ENCODE data around the gene GRIP2.
A peak's percentile ranks its signal among the peaks of the same experiment; 100 is the strongest.
"Not testable (repeated sequence)": the region's sequence is repeated elsewhere in the genome, so short reads cannot be mapped to it uniquely, and the experiment has no call there.

The GRIP2 gene

GRCh38 chr3:14519406-14519805 lies 20.7 kb downstream of the GRIP2 start:
- DNase-seq: no peak

- DNase-seq: no peak
These were observed 21.2 kb downstream of the GRIP2 start for GRCh38 chr3:14518893-14519292.

DNA sequence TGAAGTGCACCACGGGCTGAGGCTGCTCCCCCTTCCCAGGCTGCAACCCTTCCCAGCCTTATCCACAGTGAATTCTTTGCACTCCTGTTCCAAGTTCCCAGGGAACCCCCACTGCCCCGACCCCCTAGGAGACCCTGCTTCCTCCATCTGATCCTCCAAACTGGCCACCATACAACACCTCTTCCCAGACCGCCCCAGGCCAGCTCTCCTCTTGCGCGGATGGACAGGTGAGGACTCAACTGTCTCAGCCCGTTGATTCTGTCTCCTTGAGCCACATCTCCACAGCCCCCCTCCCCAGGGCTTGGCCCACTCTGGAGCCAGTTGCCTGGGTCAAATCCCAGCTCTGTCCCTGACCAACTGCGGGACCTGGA lies 21.7 kb downstream of the GRIP2 start:
- no peak for DNase-seq

GRCh38 chr3:14517601-14518431 lies 22.3 kb downstream of the GRIP2 start:
- DNase-seq: no peak

DNA sequence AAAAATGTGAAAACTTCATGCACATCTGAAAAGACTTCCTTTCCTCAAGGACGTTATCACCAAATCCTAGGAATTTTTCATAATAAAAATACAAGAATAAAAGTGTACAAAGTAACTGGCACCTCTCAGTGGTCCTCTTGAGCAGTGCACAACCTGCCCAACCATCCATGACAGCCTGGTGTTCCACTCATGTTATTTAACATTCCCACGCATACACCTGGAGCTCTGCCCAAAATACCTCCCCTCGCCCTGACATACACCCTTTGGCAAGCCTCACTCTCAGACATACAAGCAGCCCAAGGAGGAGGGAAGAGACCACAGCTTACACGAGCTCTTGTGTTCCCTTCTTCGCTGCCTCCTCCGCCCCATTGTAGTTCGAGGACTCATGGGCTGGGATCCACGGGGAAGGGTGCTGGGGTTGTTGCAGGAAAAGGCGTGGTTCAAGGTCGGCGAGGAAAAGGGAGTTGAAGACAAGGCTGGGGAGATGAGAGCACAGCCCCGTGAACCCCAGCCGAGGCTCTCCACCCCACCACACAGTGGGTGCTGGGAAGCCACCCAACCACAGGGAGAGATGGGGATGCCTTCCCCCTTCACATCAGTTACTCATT lies 23.3 kb downstream of the GRIP2 start:
- DNase-seq: no peak

GRCh38 chr3:14515526-14515925 lies 24.6 kb downstream of the GRIP2 start:
- DNase-seq: not testable (repeated sequence)

DNA sequence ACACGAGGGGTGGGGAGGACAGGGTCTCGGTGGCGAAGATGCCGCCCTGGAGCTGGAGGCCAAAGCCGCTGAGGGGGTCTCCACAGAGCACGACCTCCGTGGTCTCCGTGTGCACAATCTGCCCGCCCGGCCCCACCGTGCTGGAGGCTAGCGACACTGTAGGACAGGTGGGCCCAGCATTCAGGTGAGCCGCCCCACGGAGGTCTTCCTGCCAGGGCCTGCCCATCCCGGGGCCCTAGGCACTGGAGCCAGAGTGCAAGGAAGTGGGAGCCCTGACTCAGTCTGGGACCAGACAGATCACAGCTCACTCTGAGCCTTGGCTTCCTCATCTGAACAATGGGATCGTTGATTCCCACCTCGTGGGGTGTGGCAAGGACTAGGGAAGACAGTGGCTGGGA lies 25.8 kb downstream of the GRIP2 start:
- no peak for DNase-seq

- DNase-seq: no peak
These were observed 26.4 kb downstream of the GRIP2 start for GRCh38 chr3:14513566-14514322.

DNA sequence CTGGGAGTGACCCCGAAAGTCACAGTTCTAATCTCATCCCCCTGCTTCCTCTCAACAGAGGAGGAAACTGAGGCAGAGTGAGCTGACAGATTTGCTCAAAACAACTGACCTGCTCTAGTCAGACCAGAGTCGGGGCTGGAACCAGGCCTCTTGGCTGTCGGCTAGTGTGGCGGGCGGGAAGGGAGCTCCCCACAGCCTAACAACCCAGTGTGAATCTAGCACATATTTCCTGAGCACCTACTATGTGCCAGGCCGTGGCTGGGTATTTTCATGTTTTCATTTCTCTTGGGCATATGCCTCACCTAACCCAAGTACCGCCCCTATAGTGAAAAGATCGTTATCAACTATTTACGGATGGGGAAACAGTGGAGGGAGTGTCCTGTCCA lies 27.2 kb downstream of the GRIP2 start:
- DNase-seq: no peak

GRCh38 chr3:14512281-14512941 lies 27.7 kb downstream of the GRIP2 start:
- DNase-seq: no peak

DNA sequence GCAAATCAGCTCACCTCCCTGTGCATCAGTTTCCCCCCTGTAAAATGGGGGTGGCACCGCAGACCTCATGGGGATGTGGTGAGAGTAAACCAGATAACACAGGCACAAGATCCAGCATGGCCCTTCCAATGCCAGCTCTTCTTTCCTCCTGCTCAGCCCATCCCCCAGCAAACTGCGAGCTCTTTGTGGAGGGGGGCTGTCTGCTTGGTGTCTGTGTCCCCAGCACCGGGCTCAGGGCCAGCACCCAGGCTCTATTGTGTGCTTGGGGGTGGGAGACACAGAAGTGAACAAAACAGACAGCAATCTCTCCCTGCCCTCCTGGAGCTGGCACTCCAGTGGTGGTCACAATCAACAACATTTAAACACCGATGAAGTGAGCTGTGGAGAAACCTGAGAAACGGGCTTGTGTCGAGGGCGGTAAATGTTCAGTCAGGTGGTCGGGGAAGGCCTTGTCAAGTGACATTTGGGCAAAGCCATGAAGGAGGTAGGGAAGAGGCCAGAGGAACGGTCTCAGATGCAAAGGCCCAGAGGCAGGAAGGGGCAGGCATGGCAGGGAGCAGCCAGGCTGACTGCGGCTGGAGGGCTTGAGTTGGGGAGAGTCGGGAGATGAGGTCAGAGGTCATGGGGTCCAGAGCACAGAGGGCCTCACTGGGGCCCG lies 28.4 kb downstream of the GRIP2 start:
- DNase-seq: peak; percentile 36

DNA sequence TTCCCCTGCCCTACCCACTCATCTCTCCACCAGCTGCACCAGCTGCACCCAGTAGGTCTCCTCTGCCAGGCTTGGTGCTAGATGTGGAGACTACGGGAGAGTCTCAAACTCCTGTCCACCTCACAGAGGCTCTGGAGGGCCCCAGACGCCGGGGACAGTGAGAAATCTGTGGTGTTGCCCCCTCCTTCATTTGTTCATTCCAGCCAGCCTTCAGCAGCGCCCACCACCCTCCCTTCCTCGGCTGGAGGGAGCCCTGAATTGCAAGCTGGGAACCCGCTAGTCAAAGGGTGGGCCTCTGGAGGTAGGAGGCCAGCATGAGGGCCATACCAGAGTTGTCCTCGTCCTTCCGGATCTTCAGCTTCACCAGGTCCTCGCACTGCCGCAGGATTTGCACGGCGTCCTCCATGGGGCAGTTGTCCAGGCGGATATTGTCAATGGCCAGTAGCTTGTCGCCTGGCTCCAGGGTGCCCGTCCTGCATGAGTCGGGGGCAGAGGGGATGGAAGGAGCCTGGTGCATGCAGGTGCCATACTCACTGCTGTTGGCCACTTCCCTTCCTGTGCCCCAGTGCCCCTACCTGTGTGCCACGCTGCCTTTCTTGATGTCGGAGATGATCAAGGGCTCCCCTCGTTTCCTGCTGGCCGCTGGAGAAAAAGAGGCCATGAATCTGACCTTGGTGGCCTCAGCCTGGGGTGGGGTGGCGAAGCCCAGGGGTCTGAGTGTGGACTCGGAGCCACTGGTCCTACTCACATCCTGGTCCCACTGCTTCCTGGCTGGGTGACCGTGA lies 29.1 kb downstream of the GRIP2 start:
- no peak for DNase-seq

GRCh38 chr3:14509796-14510100 lies 30.4 kb downstream of the GRIP2 start:
- no peak for DNase-seq

DNA sequence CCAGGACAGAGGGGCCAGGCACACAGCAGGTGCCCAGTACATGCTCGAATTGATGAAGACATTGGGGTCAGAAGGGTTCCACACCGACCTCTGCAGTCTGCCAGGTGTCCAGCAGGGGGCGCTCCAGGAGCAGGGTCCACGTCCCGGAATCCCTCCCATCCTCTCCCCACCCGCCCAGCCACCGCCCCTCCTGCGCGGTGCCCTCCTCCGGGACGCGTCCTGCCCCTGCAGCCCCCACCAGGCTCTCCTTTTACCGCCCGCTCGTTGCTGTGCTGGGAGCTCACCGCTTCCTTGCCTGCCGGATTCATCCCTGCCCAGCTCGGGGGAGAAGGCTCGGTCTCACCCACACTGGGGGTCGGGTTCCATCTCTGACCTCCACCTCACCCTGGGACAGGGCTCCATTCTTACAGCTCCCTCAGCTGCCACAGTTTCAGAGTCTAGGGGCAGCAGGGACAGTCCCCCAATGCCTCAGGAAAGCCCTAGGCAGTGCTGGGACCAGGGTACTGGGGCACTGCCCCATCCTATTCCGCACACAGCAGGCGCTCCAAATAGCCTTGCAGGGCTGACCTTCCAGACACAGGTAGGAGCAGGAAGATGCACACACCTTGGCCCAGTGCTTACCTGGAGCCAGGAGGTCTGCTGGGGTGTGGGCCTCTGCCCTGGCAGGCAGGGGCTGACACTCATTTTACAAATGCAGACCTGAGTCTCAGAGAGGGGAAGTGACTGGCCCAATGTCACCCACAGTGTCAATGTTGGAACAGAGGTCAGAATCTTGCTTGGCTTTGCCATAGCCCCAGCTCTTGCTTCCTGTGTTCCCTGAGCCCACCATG lies 31.0 kb downstream of the GRIP2 start:
- DNase-seq: peak; percentile 38

GRCh38 chr3:14508505-14508819 lies 31.7 kb downstream of the GRIP2 start:
- no peak for DNase-seq

- no peak for DNase-seq
These were observed 32.2 kb downstream of the GRIP2 start for GRCh38 chr3:14507757-14508504.

- no peak for DNase-seq
These were observed 32.8 kb downstream of the GRIP2 start for GRCh38 chr3:14507305-14507741.

DNA sequence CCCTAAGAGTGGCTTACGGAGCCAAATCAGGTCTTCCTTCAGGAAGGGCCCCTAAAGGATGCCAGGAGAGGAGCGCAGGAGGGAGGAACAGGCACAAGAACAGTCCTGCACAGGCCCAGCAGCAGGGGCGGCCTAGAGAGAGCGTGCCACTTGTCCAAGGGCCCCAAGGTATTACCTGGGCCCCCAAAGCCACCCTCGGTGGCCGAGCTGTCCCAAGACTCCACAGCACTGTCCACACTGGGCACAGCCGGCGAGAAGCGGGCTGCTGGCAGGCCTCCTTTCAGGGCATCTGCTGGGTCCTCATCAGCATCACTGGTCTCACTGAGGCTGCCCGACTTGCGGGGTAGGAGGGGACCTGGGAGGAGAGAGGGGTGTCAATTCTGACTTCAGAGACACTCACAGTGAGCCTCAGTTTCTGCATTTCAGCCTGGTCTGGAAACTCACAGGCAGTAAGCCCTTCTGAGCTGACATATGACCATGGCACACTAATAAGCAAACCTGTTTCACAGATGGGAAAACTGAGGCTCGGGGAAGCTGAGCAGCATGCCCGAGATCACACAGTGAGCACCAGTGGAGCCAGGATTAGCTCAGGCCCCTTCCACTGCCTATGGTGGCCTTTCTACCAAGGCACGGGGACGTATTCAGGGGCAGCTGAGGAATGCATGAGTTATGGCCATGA lies 33.4 kb downstream of the GRIP2 start:
- DNase-seq: no peak

GRCh38 chr3:14505803-14506500 lies 34.2 kb downstream of the GRIP2 start:
- no peak for DNase-seq

Measured in NCI-H1092 treated with DMSO at 0.1 percent for 48 hours (cell line).